GM12878 (cell line): ENCODE measurements around the gene MLXIP.

ENCODE experiments used
- CBFB ChIP-seq: IDR thresholded peaks from 2 replicates; pipeline ENCODE4 v1.6.1; 2016; ENCODE audit warnings: antibody characterized with exemption, low read depth
- CREB1 ChIP-seq: IDR thresholded peaks from 2 replicates; pipeline ENCODE4 v1.6.1; 2012; ENCODE audit warnings: low read depth, mild to moderate bottlenecking, inconsistent platforms
- CREM ChIP-seq: IDR thresholded peaks from 2 replicates; pipeline ENCODE4 v1.6.1; 2014; ENCODE audit warnings: antibody characterized with exemption, low read depth
- CTCF ChIP-seq, 3 experiments: IDR thresholded peaks in 2 of 3; conservative IDR thresholded peaks in 1 of 3; 2 replicates each; pipeline ENCODE4 v1.5.1; 2011; ENCODE audit warnings: low read depth in 3 of 3, low read length in 3 of 3, mild to moderate bottlenecking in 3 of 3, control low read depth in 2 of 3, moderate library complexity in 2 of 3, inconsistent platforms in 1 of 3, mixed read lengths in 1 of 3; ENCODE audit not compliant: control insufficient read depth in 2 of 3, insufficient read depth in 1 of 3; ENCODE audit errors: extremely low read depth in 1 of 3
- E4F1 ChIP-seq: fragments of 450-650 bp; IDR thresholded peaks from 2 replicates; pipeline ENCODE4 v1.6.1; 2018; ENCODE audit warnings: borderline replicate concordance, mild to moderate bottlenecking; ENCODE audit not compliant: partially characterized antibody
- FOXM1 ChIP-seq: IDR thresholded peaks from 2 replicates; pipeline ENCODE4 v1.6.1; 2012; ENCODE audit warnings: low read depth, mild to moderate bottlenecking, inconsistent platforms, low read length, moderate library complexity
- MXI1 ChIP-seq: fragments of 150-350 bp; IDR thresholded peaks from 2 replicates; pipeline ENCODE4 v1.6.1; 2011; ENCODE audit warnings: low read depth, mild to moderate bottlenecking, inconsistent platforms, low read length, improper control_type of control experiment
- NFIC ChIP-seq: IDR thresholded peaks from 2 replicates; pipeline ENCODE4 v1.6.1; 2012; ENCODE audit warnings: low read depth, mild to moderate bottlenecking, inconsistent platforms, low read length, moderate library complexity
- PRDM15 ChIP-seq: fragments of 450-650 bp; formaldehyde crosslinking; IDR thresholded peaks from 2 replicates; pipeline ENCODE4 v1.4.0; 2020; ENCODE audit warnings: mild to moderate bottlenecking, moderate library complexity
- REST ChIP-seq: IDR thresholded peaks from 2 replicates; pipeline ENCODE4 v1.6.1; 2012; ENCODE audit warnings: mild to moderate bottlenecking, low read depth, low read length
- RFX5 ChIP-seq: IDR thresholded peaks from 2 replicates; pipeline ENCODE4 v1.6.1; 2011; ENCODE audit warnings: low read depth, low read length, improper control_type of control experiment
- TCF3 ChIP-seq: IDR thresholded peaks from 2 replicates; pipeline ENCODE4 v1.6.1; 2012; ENCODE audit warnings: low read depth, mild to moderate bottlenecking, low read length, borderline replicate concordance; ENCODE audit not compliant: insufficient read depth

GRCh38 chr12:122028905-122029560 is 49.5 kb upstream of the MLXIP start:
- peak; percentile 44; the same call in 1 of the 2 replicates for TF ChIP-seq NFIC
- TF ChIP-seq CTCF (IDR thresholded peaks at IDR 0.05 in 2 of 3, conservative IDR thresholded peaks at IDR 0.05 in 1 of 3; ENCODE audit: control insufficient read depth in 2 of 3, extremely low read depth in 1 of 3, insufficient read depth in 1 of 3, low read depth in 3 of 3, low read length in 3 of 3): peak; percentile 27 to 38 (median 37); a peak in 4 of 6 replicates
- TF ChIP-seq CBFB: peak; percentile 62
- no peak for TF ChIP-seq REST
- no peak for TF ChIP-seq E4F1
- TF ChIP-seq RFX5: no peak
- peak; percentile 68; the same call in 1 of the 2 replicates for TF ChIP-seq CREB1
- TF ChIP-seq FOXM1: no peak
- TF ChIP-seq PRDM15: no peak
- TF ChIP-seq CREM: peak; percentile 73
- TF ChIP-seq MXI1: no peak
- no peak for TF ChIP-seq TCF3
